Activated T-cell treated with anti-CD3 and anti-CD28 coated beads for 1 hour (primary cell): Measurements from ENCODE around the gene SLC22A17.

ENCODE experiments used
- DNase-seq: peaks from one replicate; pipeline ENCODE4 v3.0.0-alpha.2; 2020; ENCODE audit warnings: low read depth

SLC22A17 gene

DNA sequence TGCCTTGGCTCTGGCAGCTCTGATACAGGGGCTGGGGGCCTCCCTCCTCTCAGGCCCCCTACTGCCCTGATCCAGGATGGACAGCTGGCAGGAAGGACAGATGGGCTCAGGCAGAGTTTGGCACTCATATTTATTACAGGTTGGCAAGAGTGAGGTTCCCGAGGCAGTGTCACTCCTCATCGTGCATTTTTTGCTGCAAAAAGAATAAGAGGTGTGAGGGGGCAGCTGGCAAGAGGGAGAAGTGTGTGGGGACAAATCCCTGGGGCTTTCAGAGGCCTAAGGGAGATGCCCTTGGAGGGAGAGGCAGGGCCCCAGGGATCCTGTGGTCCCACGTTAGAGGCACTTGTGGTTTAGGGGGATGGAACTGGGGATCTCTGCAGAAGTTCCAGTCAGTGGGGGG lies 29.2 kb upstream of the SLC22A17 start:
- no peak for DNase-seq

GRCh38 chr14:23380976-23381375 lies 28.3 kb upstream of the SLC22A17 start:
- no peak for DNase-seq

GRCh38 chr14:23380197-23380914 lies 27.7 kb upstream of the SLC22A17 start:
- DNase-seq = no peak

- peak; percentile 63 for DNase-seq
These were observed 26.9 kb upstream of the SLC22A17 start for GRCh38 chr14:23379366-23380196.

DNA sequence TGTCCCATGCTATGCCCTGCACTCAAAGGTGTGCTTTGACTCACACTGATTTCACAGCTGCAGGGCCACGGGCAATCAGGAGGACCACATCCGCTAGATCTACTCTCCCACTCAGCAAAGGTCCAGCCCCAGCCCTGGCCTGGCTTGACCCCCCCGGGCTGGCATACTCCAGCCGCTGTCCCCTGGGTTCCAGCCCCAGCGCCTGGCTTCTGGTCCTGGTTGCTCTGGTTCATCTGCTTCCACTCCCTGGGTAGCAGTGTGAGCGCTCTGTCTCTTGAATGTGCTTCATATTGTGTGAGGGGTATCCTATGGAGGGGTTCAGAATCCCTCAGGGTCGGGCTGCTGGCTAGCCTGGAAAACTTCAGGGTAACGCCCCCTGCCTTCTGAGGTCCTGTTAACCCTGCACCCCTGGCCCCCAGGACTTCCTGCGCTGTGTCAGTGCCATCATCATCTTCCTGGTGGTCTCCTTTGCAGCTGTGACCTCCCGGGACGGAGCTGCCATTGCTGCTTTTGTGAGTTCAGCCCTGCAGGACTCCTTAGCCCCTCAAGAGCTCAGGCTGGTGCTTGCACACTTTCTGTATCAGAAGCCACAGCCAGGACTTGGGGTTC lies 26.0 kb upstream of the SLC22A17 start:
- DNase-seq = no peak

GRCh38 chr14:23377573-23378563 lies 25.2 kb upstream of the SLC22A17 start:
- no peak for DNase-seq

GRCh38 chr14:23377198-23377550 lies 24.5 kb upstream of the SLC22A17 start:
- DNase-seq = no peak

DNA sequence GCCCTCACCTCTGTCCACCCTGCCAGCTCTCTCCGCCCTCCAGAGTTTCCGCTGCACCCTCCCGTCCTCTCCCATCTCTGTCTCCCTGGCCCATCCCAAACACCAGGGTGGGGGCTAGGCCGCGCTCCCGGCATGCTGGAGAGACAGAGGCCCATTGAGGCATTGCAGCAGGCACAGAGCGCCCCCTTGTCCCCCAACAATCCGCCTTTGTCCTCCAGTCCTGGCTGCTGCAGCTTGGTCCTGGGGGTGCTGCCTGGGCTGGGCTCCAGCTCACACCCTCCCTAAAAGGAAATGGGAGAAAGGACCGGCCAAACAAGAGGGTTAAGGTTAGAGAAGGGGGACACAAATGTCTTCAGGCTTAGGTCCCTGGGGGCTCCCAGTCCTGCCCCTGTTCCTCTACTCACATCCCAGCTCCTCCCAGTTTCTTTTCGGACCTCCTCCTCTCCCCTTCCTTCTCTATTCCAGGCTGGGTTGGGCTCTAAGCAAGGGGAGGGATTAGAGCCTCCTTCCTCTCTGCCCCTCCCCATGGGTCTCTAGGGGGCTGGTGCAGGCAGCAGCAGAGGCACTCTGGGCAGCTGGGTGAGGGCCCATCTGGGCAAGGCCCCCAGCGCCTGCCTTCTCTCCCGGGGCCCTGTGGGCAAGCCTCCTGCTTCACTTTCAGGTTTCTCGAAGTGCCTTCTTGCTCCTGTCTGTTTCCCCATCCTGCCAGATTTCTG lies 24.0 kb upstream of the SLC22A17 start, which contains the start of gene CMTM5:
Gene CMTM5, plus strand, starts transcription at position 565 of the 716 bp plus-strand sequence. CDS start 206 bp downstream, outside the sequence.
- no peak for DNase-seq

- no peak for DNase-seq
These were observed 23.0 kb upstream of the SLC22A17 start for GRCh38 chr14:23375527-23376251.

- no peak for DNase-seq
These were observed 20.4 kb upstream of the SLC22A17 start for GRCh38 chr14:23373041-23373440.

DNA sequence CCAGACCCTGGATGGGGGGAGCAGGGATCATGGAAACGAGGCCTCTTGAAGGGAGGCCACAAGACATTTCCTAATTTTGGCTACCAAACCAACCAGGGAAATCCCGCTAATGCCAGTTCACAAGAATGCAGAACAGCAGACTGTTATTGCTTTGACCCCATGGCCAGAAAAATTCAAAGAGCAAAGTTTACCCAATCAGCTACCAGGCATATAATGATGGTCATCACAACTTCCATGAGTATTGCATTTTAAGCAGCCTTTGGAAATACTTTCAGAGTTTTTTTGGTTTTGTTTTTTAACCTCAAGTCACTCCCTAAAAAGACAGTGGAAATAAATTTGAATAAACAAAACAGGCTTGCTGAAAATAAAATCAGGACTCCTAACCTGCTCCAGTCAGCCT lies 19.8 kb upstream of the SLC22A17 start, which contains the start of gene IL25:
Gene IL25, plus strand, starts transcription at position 301 of the 400 bp plus-strand sequence.
- no peak for DNase-seq

- DNase-seq = no peak
These were observed 19.2 kb upstream of the SLC22A17 start for GRCh38 chr14:23371865-23372264.

DNA sequence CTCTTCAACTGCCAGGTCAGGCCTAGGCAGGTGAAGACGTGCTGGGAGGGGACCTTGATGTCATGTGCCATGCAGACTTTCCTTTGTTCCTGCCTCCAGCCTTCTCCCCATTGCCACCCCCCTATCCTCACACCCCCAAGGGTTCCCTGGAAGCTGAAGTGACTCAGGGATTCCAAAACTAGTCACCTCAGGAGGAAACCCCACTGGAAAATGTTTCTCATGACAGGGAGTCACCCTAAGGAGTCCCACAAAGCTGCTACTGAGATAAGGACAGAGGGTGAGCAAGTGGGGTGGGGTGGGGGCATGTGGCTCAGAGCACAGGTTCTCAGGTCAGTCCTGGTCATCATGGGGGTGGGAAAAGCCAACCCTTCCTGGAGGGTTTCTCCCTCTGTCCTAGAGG lies 17.5 kb upstream of the SLC22A17 start:
- no peak for DNase-seq

DNA sequence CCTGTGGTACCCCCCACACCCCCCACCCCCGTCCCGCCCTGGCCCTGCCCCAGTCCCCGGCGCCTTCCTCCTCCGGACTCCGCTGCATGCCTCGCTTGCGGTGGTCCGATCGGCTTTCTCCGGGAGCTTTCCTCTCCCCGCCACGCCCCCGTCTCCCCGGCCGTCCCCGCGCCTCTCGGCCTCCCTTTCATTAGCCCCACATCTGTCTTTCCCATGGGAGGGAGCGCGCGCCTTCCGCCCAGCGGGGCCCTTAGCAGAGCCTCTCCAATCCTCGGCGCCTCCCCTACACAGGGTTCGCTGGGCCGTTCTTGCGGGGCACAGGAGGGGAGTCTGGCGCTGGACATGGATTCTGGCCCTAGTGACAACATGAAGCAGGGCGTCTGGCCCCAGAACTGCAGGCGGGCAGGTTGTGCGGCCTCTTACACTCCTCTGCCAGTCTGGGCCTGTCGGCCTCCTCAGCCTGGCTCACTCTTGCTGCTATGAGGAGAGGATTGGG lies 13.8 kb upstream of the SLC22A17 start:
- DNase-seq = no peak

- DNase-seq = no peak
These were observed 13.2 kb upstream of the SLC22A17 start for GRCh38 chr14:23365732-23366425.

- DNase-seq = no peak
These were observed 12.5 kb upstream of the SLC22A17 start, which contains the start of gene EFS for GRCh38 chr14:23365036-23365731. Gene EFS, minus strand, starts transcription at chr14:23365172. Its CDS starts 147 bp downstream, at chr14:23365025.

- DNase-seq = no peak
These were observed 11.7 kb upstream of the SLC22A17 start for GRCh38 chr14:23364164-23365035.

- DNase-seq = no peak
These were observed 9.5 kb upstream of the SLC22A17 start for GRCh38 chr14:23362200-23362599.
